NT2/D1 (cell line): ENCODE results near the gene TACR1.

Experiments used
- YY1 ChIP-seq: IDR thresholded peaks from 2 replicates; pipeline ENCODE4 v1.6.1; 2011; ENCODE audit not compliant: insufficient read length, insufficient read depth
- ZNF274 ChIP-seq: IDR thresholded peaks from 2 replicates; pipeline ENCODE4 v1.6.1; 2011; ENCODE audit warnings: mild to moderate bottlenecking, low read depth, low read length

DNA sequence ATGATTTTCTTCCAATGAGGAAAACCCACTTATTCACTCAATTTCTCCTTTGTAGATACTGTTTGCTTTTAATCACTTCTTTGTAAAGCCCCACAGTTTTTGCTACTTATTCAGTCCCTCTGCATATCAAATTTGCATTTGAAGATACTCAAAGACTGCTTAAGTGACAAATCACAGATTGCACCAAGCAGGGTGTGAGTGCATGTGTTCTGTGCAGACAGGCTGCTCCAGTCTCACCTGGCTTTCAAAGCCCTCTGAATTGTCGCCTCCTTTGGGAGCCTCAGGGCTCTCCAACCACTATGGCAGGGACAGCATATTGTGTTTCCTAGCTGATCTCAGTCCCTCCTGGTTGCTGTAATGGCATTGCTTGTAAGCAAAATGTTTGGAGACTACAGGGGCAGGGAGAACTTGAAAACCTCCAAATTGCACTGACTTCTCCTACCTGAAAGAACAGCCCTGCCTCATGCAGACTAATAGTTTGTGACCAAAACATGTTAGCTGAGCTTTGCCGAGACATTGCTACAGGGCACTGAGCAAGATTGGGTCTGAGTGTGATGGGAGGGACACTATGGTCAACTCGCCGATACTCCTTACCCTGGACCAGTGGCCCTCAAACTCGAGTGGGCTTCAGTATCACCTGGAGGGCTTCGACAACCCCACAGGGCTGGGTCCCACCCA, 144.0 kb downstream of the TACR1 start:
- TF ChIP-seq YY1 (no peak), ZNF274 (no peak)
